ENCODE data around the gene ZNF70. TPM values are rescaled to one million over a fixed set of nuclear protein-coding genes. Genes with fewer than 3 reads are reported as not detected.

The ZNF70 gene
- total RNA-seq, 1 experiment from 2014 or later: 3.2 TPM

DNA sequence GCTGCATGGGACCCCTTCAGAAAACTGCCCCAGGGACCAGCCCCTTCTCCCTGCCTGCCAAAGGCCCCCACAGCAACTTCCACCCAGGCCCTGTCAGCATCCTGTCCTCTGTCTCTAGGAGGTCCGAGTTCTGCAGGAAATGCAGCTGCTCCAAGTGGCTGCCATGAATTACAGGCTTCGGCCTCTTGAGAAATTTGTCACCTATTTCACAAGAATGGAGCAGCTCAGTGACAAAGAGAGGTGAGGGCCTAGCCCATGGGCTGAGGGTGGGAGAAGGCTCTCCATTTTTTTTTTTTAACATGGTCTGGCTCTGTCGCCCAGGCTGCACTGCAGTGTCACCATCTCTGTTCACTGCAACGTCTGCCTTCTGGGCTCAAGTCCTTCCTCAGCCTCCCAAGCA lies 52.8 kb downstream of the ZNF70 start:
- Histone ChIP-seq H3K4me1 (ENCODE audit: control insufficient read depth, insufficient read depth, low read length) (no peaks in the 10 kb centered on the region), H3K27me3 (ENCODE audit: control insufficient read depth, insufficient read depth, low read length) (no peaks in the 10 kb centered on the region), H3K4me3 (ENCODE audit: low read depth in 2 of 2, low read length in 2 of 2) (no peak overlapping the region), H3K9me3 (ENCODE audit: control insufficient read depth, insufficient read depth, low read depth, low read length) (no peaks in the 10 kb centered on the region), H3K36me3 (ENCODE audit: control insufficient read depth, insufficient read depth, low read length) (no peaks in the 10 kb centered on the region), H3K27ac (ENCODE audit: low read length) (no peak overlapping the region)
- POLR2A ChIA-PET: no interaction called here
- DNase-seq (ENCODE audit: low read depth, low spot score) (no peak), ATAC-seq (no peak)
- BruUV-seq (replicated peaks): no TSS peak
- intact Hi-C loops (cut with micrococcal nuclease; ENCODE audit: unreplicated experiment): no loop called here
- no peak for TF ChIP-seq SIN3A (IDR thresholded peaks at IDR 0.05; ENCODE audit: borderline replicate concordance, insufficient read depth, low read depth, low read length)
- TF ChIP-seq TCF7L2 (IDR thresholded peaks at IDR 0.05; ENCODE audit: low read depth, low read length): no peak
- no peak for TF ChIP-seq POLR2AphosphoS5 (IDR thresholded peaks at IDR 0.05; ENCODE audit: low read depth, low read length)
- TF ChIP-seq, protein P1, sequence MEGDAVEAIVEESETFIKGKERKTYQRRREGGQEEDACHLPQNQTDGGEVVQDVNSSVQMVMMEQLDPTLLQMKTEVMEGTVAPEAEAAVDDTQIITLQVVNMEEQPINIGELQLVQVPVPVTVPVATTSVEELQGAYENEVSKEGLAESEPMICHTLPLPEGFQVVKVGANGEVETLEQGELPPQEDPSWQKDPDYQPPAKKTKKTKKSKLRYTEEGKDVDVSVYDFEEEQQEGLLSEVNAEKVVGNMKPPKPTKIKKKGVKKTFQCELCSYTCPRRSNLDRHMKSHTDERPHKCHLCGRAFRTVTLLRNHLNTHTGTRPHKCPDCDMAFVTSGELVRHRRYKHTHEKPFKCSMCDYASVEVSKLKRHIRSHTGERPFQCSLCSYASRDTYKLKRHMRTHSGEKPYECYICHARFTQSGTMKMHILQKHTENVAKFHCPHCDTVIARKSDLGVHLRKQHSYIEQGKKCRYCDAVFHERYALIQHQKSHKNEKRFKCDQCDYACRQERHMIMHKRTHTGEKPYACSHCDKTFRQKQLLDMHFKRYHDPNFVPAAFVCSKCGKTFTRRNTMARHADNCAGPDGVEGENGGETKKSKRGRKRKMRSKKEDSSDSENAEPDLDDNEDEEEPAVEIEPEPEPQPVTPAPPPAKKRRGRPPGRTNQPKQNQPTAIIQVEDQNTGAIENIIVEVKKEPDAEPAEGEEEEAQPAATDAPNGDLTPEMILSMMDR (IDR thresholded peaks at IDR 0.05): no peak
- no peak for TF ChIP-seq REST (IDR thresholded peaks at IDR 0.05; ENCODE audit: insufficient read depth in 1 of 2, low read depth in 2 of 2, low read length in 1 of 2)
- in situ Hi-C loops (cut with HindIII; ENCODE audit: low pct_unique_long_range_greater_than_20kb, low sequenced_read_pairs): no loop called here
- CTCF ChIA-PET: no interaction called here

GRCh38 chr22:23697031-23697970 lies 53.6 kb downstream of the ZNF70 start:
- no peaks in the 10 kb centered on the region for H3K27me3 ChIP-seq (ENCODE audit: control insufficient read depth, insufficient read depth, low read length)
- in situ Hi-C loops (cut with HindIII; ENCODE audit: low pct_unique_long_range_greater_than_20kb, low sequenced_read_pairs) (no loop called here), intact Hi-C loops (cut with micrococcal nuclease; ENCODE audit: unreplicated experiment) (no loop called here)
- no peaks in the 10 kb centered on the region for H3K9me3 ChIP-seq (ENCODE audit: control insufficient read depth, insufficient read depth, low read depth, low read length)
- no peaks in the 10 kb centered on the region for H3K36me3 ChIP-seq (ENCODE audit: control insufficient read depth, insufficient read depth, low read length)
- DNase-seq (ENCODE audit: low read depth, low spot score) (no peak), ATAC-seq (no peak)
- no TSS peak for BruUV-seq (replicated peaks)
- ChIA-PET POLR2A (no interaction called here), CTCF (no interaction called here)
- H3K4me1 ChIP-seq (ENCODE audit: control insufficient read depth, insufficient read depth, low read length): no peaks in the 10 kb centered on the region
- H3K27ac ChIP-seq (ENCODE audit: low read length): no peak overlapping the region
- H3K4me3 ChIP-seq (ENCODE audit: low read depth in 2 of 2, low read length in 2 of 2): no peak overlapping the region
- TF ChIP-seq, protein P1 (IDR thresholded peaks at IDR 0.05): no peak
- TF ChIP-seq SIN3A (IDR thresholded peaks at IDR 0.05; ENCODE audit: borderline replicate concordance, insufficient read depth, low read depth, low read length): no peak
